Stimulated activated CD4-positive, alpha-beta T cell treated with anti-CD3 and anti-CD28 coated beads, Interleukin-2, amount 100 ng/mL, for 48 hours (primary cell): Measurements from ENCODE around the gene EXOC3L2.
"Not testable (repeated sequence)": the region's sequence is repeated elsewhere in the genome, so short reads cannot be mapped to it uniquely, and the experiment has no call there.

Source experiments
- DNase-seq, 2 donors: peaks; one replicate each; pipeline ENCODE4 v3.0.0-alpha.2; 2020

EXOC3L2 gene

DNA sequence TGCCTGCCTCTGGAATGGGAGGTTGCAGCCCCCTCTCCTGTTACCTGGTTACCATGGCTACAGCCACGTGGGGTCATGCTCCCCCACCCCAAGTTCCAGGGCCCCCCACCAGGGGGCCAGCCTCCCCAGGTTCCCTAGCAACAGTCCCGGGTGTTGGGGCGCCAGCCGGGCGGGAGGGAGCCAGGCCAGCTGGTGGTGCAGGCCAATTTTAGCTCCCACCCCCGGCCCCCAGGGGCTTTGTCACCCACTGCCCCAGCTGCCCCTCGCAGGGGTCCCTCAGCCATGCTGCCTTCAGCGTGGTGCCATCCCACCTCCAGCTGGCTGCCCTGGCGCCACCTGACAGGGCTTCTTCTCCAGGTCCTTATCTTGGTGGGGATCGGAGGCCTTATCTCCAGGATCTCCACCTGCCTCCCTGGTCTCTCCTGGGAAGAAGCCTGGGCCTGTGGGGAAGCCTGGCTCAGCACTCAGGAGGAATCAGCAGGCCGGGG lies 8.9 kb upstream of the EXOC3L2 start:
- no peak for DNase-seq

DNA sequence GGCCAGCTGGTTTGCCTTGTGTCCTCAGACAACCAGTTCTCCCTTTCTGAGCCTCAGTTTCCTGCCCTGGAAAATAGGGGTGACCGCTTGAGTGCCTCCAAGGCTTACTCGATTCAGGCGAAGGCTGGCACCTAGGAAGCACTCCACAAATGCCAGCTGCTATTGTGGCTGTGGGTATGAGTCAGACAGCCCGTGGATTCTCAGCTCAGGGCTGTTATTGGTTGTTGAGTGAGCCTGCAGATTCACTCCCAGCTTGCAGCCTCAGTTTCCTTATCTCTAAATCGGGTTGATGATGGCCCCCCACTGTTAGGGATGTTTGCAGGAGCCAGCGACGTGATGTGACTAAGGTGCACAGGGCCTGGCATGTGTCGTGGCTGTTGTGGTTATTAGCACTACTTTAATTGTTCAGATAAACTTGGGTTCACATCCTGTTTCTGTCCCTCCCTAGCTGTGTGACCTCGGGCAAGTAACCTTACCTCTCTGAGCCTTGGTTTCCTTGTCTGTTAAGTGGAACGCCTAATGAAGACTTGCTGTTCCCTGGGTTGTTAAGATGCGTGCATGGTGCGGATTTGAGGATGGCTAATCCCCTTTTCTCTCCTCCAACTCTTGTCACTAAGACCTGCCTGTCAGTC lies 8.3 kb upstream of the EXOC3L2 start:
- no peak for DNase-seq

- no peak for DNase-seq
Measured at GRCh38 chr19:45251452-45252354, 6.5 kb upstream of the EXOC3L2 start.

DNA sequence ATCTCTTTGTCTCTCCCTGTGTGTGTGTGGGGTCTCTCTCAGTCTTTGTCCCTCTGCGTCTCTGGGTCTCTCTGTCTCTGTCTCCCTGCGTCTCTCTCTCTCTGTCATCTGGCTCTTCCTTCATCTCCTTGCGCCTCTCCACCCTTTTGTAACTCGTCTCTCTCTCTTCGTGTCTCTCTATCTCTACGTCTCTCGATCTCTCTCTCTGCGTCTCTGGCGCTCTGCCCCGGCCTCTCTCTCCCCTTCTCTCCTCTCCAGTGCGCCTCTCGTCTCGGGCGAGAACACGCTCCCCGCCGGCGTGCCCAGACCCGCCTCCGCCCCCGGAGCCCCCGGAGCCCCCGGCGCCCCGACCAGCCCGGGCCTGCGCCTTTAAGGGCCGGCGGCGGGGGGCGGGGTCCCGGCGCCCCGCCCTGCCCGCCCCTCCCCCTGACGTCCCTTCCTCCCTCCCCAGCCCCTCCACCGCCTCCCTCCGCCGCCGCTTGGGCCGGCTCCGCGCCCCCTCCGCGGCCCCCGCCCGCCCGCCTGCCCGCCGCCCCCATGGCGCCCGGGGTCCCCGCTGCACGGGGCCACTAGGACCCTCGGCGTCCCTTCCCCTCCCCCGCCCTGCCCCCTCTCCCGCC lies 5.7 kb upstream of the EXOC3L2 start, which contains the start of gene MARK4:
Gene MARK4, plus strand, starts transcription at position 440 of the 620 bp plus-strand sequence. CDS start 318 bp downstream, outside the sequence.
- peak; percentile 23 to 46 for DNase-seq

GRCh38 chr19:45250216-45250831 lies 5.1 kb upstream of the EXOC3L2 start:
- no peak for DNase-seq

- DNase-seq, result no peak
Measured at GRCh38 chr19:45249261-45250033, 4.2 kb upstream of the EXOC3L2 start.

GRCh38 chr19:45247136-45247535 lies 1.9 kb upstream of the EXOC3L2 start:
- no peak for DNase-seq

DNA sequence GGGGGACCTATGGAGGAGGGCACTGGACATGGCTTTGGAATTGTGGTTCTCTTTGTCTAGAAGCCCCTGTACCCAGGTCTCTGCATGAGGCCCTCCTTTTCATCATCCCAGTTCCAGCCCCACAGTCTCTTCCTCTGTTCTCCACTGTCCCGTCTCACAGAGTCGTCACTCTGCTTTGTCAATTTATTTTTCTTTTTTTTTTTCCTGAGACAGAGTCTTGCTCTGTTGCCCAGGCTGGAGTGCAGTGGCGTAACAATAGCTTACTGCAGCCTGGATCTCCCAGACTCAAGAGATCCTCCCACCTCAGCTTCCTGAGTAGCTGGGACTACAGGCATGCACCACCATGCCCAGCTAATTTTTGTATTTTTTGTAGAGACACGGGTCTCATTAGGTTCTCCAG lies 619 bp upstream of the EXOC3L2 start:
- no peak for DNase-seq

DNA sequence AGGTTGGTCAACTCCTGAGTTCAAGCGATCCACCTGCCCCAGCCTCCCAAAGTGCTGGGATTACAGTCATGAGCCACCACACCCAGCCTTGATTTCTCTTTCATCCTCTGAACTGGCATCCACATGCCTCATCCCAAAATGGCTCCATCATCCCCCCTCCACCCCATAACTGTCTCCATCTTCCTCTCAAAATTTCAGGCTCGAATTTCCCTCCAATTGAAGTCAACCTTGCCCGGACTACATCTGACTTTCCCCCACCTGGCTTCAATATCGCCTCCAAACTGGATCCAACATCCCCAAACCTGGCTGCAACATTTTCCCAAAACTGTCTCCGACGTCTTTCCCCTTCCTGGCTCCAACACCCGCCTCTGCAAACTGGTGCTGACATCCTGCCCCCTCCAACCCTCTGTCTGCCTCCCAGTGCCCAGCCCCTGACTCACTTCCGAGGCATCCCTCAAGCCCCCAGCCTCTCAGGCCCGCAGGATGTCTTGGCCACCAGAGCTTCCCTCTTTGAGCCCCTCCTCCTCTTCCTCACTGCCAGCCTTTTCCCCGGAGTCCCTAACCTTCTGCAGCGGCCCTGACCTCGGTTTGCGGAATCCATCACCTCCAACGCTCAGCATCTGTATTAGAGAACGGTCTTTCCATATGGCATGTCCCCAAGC lies 943 bp downstream of the EXOC3L2 start:
- DNase-seq, result no peak

- DNase-seq, result no peak
Measured at GRCh38 chr19:45243144-45243732, 2.0 kb downstream of the EXOC3L2 start.

DNA sequence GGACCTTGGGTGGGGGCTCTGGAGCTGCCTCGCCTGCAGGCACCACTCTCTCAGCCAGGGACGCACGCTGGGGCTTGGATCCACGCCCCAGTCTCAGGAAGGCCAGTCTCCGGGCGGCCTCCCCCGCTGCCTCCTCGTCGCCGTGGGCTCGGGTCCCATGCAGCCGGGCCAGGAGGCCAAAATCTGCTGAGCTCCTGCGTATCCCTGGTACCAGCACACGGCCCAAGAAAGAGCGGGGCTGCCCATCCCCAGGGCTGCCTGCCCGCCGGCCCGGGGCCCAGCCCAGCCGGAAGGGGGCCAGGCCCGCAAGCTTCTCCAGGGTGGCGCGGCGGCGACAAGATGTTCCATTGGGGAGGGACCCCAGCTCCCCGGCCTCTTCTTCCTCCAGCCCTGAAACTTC lies 6.7 kb downstream of the EXOC3L2 start:
- no peak for DNase-seq

GRCh38 chr19:45235485-45235884 lies 9.7 kb downstream of the EXOC3L2 start:
- no peak for DNase-seq

- DNase-seq, result no peak
Measured at GRCh38 chr19:45234089-45234869, 10.9 kb downstream of the EXOC3L2 start.

DNA sequence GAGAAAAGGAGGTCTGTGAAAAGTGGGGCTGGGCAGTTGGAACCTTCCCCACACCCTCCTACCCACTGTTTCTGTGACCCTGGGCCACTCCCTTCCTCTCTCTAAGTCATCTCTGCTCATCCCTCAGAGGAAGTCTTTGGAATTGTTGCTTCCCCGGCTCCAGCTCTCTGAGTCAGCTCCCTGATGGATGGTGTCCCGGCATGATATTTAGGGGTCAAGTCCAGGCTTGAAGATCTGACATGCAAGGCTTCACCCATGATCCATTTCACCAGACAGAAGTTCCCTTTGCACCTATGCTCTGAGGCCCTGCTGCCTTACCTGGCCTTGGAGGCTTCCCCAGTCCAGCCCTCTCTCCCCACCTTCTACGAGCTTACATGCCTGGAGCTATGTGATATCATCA lies 13.3 kb downstream of the EXOC3L2 start:
- DNase-seq, result no peak

GRCh38 chr19:45229056-45229455 lies 16.2 kb downstream of the EXOC3L2 start:
- DNase-seq, result not testable (repeated sequence)

DNA sequence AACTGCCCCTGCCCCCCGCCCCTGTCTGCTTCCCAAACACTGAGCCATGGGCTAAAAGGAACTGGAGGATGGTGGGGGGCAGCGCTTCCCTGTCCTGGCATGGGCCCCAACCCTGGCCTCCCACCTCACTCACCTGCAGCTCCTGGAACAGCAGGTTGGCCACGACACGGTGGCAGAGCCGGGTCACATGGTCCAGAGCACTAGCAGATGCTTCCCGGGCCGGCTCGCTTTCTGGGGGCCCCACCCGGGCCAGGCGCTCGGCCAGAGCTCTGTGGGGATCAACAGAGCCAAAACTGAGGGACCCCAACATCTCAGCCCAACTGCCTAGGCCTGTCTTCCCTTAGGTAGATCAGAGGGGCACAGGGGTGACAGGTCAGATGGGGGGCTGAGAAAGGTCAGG lies 20.6 kb downstream of the EXOC3L2 start:
- no peak for DNase-seq

DNA sequence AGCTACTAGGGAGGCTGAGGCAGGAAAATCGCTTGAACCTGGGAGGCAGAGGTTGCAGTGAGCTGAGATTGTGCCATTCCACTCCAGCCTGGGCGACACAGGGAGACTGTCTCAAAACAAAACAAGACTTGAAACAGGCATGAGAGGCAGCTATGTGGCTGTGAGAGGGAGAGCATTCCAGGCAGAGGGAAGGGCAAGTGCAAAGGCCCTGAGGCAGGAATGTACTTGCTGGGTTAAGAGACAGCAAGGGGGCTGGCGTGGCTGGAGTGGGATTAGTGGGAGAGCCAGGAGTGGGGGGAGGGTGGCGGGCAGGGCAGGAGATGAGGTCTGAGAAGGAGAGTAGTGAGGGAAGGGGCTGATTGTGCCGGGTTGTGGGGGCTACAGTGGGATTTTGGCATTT lies 21.3 kb downstream of the EXOC3L2 start:
- DNase-seq, result no peak

DNA sequence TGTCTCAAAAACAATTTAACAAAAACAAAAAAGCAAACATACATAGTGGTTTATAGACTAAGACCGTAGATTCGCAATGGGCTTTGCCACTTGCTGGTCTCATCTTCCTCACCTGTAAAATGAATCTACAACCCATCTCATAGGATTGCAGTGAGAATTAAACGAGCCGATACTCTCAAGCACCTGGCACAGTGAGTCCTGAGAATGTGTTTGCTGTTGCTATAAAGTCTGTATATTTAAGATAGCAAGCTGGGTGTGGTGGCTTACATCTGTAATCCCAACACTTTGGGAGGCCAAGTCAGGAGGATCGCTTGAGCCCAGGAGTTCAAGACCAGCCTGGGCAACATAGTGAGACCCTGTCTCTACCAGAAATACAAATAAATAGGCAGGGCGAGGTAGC lies 22.5 kb downstream of the EXOC3L2 start:
- DNase-seq, result no peak

DNA sequence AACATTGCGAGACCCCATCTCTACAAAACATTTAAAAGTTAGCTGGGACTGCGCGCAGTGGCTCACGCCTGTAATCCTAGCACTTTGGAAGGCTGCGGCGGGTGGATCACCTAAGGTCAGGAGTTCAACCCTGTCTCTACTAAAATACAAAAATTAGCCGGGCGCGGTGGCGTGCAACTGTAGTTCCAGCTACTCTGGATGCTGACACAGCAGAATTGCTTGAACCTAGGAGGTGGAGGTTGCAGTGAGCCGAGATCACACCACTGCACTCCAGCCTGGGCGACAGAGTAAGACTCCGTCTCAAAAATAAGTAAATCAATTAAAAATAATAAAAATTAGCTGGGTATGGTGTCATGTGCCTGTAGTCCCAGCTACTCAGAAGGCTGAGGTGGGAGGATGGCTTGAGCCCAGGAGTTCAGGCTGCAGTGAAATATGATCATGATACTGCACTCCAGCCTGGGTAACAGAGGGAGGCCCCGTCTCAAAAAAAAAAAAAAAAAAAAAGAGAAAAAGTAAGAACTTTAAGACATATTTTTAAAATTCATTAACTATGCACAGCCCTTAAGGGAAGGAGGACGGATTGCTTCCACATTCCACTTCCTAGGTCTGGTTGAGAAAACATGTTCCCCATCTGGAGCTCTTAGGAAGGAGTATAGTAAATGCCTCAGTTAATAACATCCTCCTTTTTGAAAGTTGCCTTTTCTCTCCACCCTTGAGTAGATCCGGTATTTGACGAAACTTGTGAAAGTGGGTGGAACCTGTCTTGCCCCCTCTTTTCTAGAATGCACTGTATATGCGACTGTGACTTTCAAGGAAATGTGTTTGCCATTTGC lies 26.1 kb downstream of the EXOC3L2 start:
- no peak for DNase-seq

DNA sequence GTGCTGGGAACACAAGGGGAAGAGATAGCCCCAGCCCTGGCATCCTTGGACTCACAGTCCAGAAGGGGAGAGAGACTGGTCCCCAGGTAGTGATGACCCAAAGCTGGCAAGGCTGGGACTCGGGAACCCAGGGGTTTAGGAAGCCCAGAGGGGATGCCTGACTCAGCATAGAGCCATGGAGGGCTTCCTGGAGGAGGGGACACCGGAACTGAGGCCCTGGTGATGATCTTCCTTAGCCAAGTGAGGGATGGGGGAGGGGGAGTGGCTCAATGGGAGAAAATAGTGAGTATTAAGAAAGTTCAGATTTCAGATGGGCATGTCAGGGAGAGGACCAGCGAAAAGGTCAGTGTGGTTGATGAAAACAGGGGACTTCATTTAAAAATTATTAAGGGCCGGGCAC lies 26.8 kb downstream of the EXOC3L2 start:
- no peak for DNase-seq
